ENCODE measurements around the gene CNP.

DNA sequence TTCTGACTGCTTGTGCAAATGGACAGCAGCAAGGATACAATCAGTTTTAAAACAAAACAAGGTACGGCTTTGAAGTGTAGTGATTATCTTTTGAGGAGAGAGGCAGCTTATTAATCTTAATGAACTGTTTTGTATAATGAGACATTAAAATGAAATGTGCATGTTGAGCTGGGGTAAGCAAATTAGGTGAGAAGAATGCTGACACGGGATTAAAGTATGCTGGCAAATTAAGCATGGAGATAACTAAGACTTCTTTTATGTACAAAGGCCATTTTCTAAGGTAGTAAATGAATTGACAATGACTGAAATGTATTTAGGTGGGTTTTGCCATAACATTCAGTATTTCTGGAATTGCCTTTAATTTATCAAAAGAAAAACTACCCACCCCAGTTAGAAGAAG, 31.9 kb downstream of the CNP start:
- TF ChIP-seq, protein P1, sequence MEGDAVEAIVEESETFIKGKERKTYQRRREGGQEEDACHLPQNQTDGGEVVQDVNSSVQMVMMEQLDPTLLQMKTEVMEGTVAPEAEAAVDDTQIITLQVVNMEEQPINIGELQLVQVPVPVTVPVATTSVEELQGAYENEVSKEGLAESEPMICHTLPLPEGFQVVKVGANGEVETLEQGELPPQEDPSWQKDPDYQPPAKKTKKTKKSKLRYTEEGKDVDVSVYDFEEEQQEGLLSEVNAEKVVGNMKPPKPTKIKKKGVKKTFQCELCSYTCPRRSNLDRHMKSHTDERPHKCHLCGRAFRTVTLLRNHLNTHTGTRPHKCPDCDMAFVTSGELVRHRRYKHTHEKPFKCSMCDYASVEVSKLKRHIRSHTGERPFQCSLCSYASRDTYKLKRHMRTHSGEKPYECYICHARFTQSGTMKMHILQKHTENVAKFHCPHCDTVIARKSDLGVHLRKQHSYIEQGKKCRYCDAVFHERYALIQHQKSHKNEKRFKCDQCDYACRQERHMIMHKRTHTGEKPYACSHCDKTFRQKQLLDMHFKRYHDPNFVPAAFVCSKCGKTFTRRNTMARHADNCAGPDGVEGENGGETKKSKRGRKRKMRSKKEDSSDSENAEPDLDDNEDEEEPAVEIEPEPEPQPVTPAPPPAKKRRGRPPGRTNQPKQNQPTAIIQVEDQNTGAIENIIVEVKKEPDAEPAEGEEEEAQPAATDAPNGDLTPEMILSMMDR (IDR thresholded peaks at IDR 0.05) = no peak
- TF ChIP-seq POLR2A (IDR thresholded peaks at IDR 0.05) (no peak), POLR2AphosphoS5 (IDR thresholded peaks at IDR 0.05) (no peak)
